ENCODE data around the gene XYLT1. TPM values are rescaled to one million over a fixed set of nuclear protein-coding genes. Genes with fewer than 3 reads are reported as not detected.
A peak's percentile ranks its signal among the peaks of the same experiment; 100 is the strongest.

The XYLT1 gene
- total and polyA plus RNA-seq, 2 of the 8 experiments (the other 6 are each of a cell fraction or from before 2014, with no cell fraction given), result 6.6 to 25.4 TPM

- TF ChIP-seq E2F6 (IDR thresholded peaks at IDR 0.05), result no peak
- no peak for TF ChIP-seq HDAC2 (IDR thresholded peaks at IDR 0.05; ENCODE audit: borderline replicate concordance in 1 of 2, low read depth in 2 of 2, low read length in 2 of 2)
- TF ChIP-seq KDM4A (IDR thresholded peaks at IDR 0.05; ENCODE audit: low read depth, low read length, severe bottlenecking), result no peak
- TF ChIP-seq EGR1 (IDR thresholded peaks at IDR 0.05; ENCODE audit: borderline replicate concordance, low read depth, low read length), result no peak
- TF ChIP-seq CEBPB (IDR thresholded peaks at IDR 0.05; ENCODE audit: low read depth, low read length), result no peak
- no peak for TF ChIP-seq POLR2A (IDR thresholded peaks at IDR 0.05; ENCODE audit: control extremely low read depth in 1 of 2, low read depth in 2 of 2, low read length in 2 of 2)
- TF ChIP-seq MAFK (IDR thresholded peaks at IDR 0.05; ENCODE audit: low read depth, low read length), result peak; percentile 36; the same call in 1 of the 2 replicates
- no peak for TF ChIP-seq SP1 (IDR thresholded peaks at IDR 0.05; ENCODE audit: low read depth, low read length)
- no peak for TF ChIP-seq TCF12 (IDR thresholded peaks at IDR 0.05; ENCODE audit: low read depth, low read length)
- TF ChIP-seq SIX5 (IDR thresholded peaks at IDR 0.05; ENCODE audit: low read depth, low read length), result no peak
- no peak for TF ChIP-seq PHF8 (conservative IDR thresholded peaks at IDR 0.05; ENCODE audit: low read depth, low read length)
- TF ChIP-seq CHD7 (IDR thresholded peaks at IDR 0.05; ENCODE audit: insufficient replicate concordance, low read length), result no peak
These were observed 339.4 kb downstream of the XYLT1 start (continued) for GRCh38 chr16:17131351-17131750.

Measured in H1 (cell line).